GM12873 (cell line): ENCODE data around the gene EFEMP2.

ENCODE experiments used
- TF ChIP-seq, protein P1 (sequence below): IDR thresholded peaks from 2 replicates; pipeline ENCODE4 v1.5.1; 2012; ENCODE audit warnings: low read depth, mild to moderate bottlenecking, moderate library complexity, low read length, control low read depth; ENCODE audit not compliant: insufficient read depth; ENCODE audit errors: missing control alignments

Gene EFEMP2

DNA sequence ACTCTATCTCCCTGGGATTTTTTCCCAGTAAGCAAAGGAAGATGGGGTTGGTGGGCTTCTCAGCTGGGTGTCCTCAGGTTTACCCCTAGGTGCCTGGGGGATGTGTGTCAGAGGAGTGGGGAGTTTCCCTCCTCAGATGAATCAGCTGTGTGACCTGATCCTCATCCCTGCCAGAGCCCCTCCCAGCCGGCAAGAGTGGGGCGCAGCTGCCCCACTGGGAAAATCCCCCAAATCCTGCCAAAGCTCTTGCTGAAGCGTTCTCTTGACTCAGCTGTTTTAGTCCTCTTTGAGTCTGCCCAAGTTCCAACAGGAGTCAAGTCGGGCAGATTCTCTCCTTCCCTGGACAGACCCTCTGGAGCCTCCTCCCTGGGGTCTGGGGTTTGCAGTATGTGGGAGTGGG, 40.2 kb upstream of the EFEMP2 start:
- TF ChIP-seq, protein P1, sequence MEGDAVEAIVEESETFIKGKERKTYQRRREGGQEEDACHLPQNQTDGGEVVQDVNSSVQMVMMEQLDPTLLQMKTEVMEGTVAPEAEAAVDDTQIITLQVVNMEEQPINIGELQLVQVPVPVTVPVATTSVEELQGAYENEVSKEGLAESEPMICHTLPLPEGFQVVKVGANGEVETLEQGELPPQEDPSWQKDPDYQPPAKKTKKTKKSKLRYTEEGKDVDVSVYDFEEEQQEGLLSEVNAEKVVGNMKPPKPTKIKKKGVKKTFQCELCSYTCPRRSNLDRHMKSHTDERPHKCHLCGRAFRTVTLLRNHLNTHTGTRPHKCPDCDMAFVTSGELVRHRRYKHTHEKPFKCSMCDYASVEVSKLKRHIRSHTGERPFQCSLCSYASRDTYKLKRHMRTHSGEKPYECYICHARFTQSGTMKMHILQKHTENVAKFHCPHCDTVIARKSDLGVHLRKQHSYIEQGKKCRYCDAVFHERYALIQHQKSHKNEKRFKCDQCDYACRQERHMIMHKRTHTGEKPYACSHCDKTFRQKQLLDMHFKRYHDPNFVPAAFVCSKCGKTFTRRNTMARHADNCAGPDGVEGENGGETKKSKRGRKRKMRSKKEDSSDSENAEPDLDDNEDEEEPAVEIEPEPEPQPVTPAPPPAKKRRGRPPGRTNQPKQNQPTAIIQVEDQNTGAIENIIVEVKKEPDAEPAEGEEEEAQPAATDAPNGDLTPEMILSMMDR: no peak

DNA sequence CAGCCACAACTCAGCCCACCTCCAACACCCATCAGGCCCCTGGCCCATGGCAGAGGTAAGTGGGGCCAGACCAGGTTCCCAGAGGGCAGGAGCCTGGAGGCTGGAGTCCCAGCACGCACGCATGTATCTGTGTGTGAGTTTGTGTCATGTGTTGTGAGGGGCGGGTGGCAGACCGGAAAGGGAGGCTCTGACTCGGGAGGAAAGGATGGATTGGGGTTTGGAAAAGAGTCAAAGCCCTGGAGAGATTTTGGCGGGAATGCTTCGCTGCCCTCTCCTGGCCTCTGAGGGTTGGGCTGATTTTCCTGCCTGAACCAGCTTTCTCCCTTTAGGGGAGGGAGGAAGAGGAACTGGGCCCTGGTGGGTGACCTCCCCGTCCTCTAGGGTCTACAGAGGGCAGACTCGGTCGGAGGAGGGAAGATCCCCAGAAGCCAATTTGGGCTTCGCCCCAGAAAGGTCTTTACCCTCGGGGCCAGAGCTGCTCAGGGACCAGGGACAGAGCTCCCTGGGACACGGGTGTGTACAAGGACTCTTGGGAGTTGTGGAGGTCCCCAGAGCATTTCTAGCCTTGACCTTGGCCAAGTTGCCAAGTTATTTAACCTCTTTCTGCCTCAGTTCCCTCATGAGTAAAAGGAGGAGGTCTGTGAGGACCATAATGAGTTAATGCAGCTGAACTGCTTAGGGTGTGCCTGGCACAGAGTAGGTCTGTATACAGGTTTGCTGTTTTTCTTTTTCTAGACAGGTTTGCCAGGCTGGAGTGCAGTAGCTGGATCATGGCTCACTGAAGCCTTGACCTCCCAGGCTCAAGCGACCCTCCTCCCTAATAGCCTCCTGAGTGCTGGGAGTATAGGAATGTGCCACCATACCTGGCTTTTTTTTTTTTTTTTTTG, 39.3 kb upstream of the EFEMP2 start:
- TF ChIP-seq, protein P1: no peak

GRCh38 chr11:65907878-65908277, 35.3 kb upstream of the EFEMP2 start:
- TF ChIP-seq, protein P1: no peak

- TF ChIP-seq, protein P1: no peak
Observed at GRCh38 chr11:65906602-65907001, 34.0 kb upstream of the EFEMP2 start.

- TF ChIP-seq, protein P1: no peak
Observed at GRCh38 chr11:65903715-65904114, 31.1 kb upstream of the EFEMP2 start.

DNA sequence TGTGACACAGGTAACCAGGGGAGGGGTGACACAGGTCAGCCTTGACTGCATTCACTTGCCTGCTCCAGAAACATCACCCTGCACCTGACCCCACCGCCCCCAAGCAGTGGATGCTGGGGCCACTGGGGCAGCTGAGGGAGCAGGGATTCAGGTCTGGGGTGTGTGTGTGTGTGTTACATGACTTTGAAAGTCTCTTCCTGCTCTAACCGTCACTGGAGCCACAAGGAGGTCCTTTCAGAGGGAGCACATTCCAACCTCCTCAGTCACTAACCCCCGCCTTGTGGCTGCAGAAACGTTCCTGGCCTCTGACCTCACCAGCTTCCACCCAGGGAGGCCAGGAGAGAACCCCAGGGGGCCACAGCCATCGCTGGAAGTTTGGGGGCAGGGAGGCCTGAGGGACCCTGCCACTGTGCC, 30.5 kb upstream of the EFEMP2 start:
- TF ChIP-seq, protein P1: no peak

GRCh38 chr11:65900899-65901180, 28.2 kb upstream of the EFEMP2 start:
- TF ChIP-seq, protein P1: no peak
